CD4-positive, alpha-beta T cell (primary cell): Measurements from ENCODE around the gene ABTB1. TPM values are rescaled to one million over a fixed set of nuclear protein-coding genes. Genes with fewer than 3 reads are reported as not detected.

Source experiments
- ATAC-seq: fragments of 200-7000 bp; cut with Tn5 transposase; one replicate; pipeline ENCODE4 v1.10.0; 2022; ENCODE audit warnings: mild to moderate bottlenecking; ENCODE audit not compliant: poor library complexity
- CTCF ChIA-PET: fragments of 350-600 bp; sonication (Branson Sonifier 250); formaldehyde crosslinking; loops from one replicate; lab custom pipeline; 2021; ENCODE audit warnings: antibody characterized with exemption, inconsistent platforms; lab: Charles Lee
- POLR2A ChIA-PET: fragments of 350-600 bp; sonication (Branson Sonifier 250); formaldehyde crosslinking; loops from one replicate; lab custom pipeline; 2021; ENCODE audit warnings: antibody characterized with exemption, inconsistent platforms; lab: Charles Lee
- DNase-seq, 14 experiments: peaks; one replicate each; pipeline ENCODE4 v3.0.0-alpha.2; 2013 to 2020; ENCODE audit warnings: mixed read lengths in 2 of 14
- H3K27ac ChIP-seq, 2 donors: one replicate each; pipeline versions ENCODE4 v1.5.1 to v1.7.0; 2013; ENCODE audit warnings: low read length in 2 of 2, low read depth in 1 of 2, mild to moderate bottlenecking in 1 of 2
- H3K27me3 ChIP-seq, 2 experiments: 1 replicate in 1 of 2; 2 replicates in 1 of 2; pipeline versions ENCODE4 v1.6.1 to v1.7.0; 2013; ENCODE audit warnings: low read length in 2 of 2, control low read depth in 1 of 2, mild to moderate bottlenecking in 1 of 2, moderate library complexity in 1 of 2; ENCODE audit not compliant: insufficient read depth in 2 of 2, control insufficient read depth in 1 of 2
- H3K36me3 ChIP-seq: one replicate; pipeline ENCODE4 v1.6.1; 2013; ENCODE audit warnings: low read length, control low read depth; ENCODE audit not compliant: insufficient read depth
- H3K4me1 ChIP-seq: one replicate; pipeline ENCODE4 v1.6.1; 2013; ENCODE audit warnings: low read length, control low read depth; ENCODE audit not compliant: insufficient read depth
- H3K4me3 ChIP-seq: one replicate; pipeline ENCODE4 v1.5.1; 2013; ENCODE audit warnings: mild to moderate bottlenecking, low read length, moderate library complexity
- H3K9me3 ChIP-seq, 2 experiments: 1 replicate in 1 of 2; 2 replicates in 1 of 2; pipeline versions ENCODE4 v1.6.1 to v1.7.0; 2013; ENCODE audit warnings: low read length in 2 of 2, mild to moderate bottlenecking in 2 of 2, control low read depth in 1 of 2, moderate library complexity in 1 of 2; ENCODE audit not compliant: control insufficient read depth in 1 of 2, insufficient read depth in 1 of 2
- H3K27ac Mint-ChIP-seq: one replicate; pipeline ENCODE4 v1.8.0; 2020; ENCODE audit warnings: mixed read lengths
- H3K27me3 Mint-ChIP-seq: one replicate; pipeline ENCODE4 v1.8.0; 2021; ENCODE audit warnings: mixed read lengths
- H3K36me3 Mint-ChIP-seq: one replicate; pipeline ENCODE4 v1.8.0; 2021; ENCODE audit warnings: low read depth, mixed read lengths
- H3K4me1 Mint-ChIP-seq: one replicate; pipeline ENCODE4 v1.8.0; 2021; ENCODE audit warnings: low read depth, mixed read lengths
- H3K4me3 Mint-ChIP-seq: one replicate; pipeline ENCODE4 v1.8.0; 2020; ENCODE audit warnings: mild to moderate bottlenecking, mixed read lengths
- H3K9me3 Mint-ChIP-seq: one replicate; pipeline ENCODE4 v1.8.0; 2020; ENCODE audit warnings: mixed read lengths
- CTCF ChIP-seq: fragments of 200-600 bp; IDR thresholded peaks from one replicate; pipeline ENCODE4 v1.8.0; 2022; ENCODE audit warnings: antibody characterized with exemption, mild to moderate bottlenecking
- intact Hi-C, 2 experiments: fragments of 100-400 bp; cut with DNase I in 1 of 2; cut with micrococcal nuclease in 1 of 2; formaldehyde crosslinking; loops; one replicate each; pipeline versions ENCODE4 v1.15.1 to v1.9.0; 2023 to 2025; cut with DNase I, micrococcal nuclease
- total RNA-seq, 174 experiments: library from RNA in 2 of 174; stranded (reverse) in 2 of 174; gene quantifications; one replicate each; pipeline ENCODE4 v1.2.3 and lab custom pipeline; 2021 to 2026

Gene ABTB1
- total RNA-seq, 2 experiments from 2014 or later = 116 to 118 TPM

DNA sequence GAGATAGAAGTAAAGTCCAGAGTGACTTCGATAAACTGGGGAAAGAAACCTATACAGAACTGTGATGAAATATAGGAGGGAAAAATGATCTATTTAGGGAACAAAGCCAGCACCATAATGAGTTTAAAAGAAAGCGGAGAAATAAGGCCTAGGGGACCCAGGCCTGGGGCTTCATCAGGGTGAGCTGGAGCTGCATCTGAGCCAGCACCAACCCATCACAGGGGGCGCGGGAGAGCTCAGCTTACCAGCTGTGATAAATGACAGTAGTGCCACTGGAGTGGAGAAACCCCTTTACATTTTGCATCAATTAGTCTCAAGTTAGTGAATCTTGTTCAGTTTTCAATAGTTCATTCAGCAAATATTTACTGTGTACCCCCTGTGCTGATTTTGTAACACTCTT is 22.5 kb upstream of the ABTB1 start:
- peaks cover 4% of the 10 kb centered on the region for H3K4me1 ChIP-seq
- ChIA-PET POLR2A (no interaction called here), CTCF (interaction anchor here (0.9 to 1.0 kb wide), 2 partner anchors 14 to 75 kb away, joined by 3 read pairs; no protein-coding TSS in a partner anchor)
- H3K4me1 Mint-ChIP-seq = no peaks in the 10 kb centered on the region
- H3K36me3 ChIP-seq = no peaks in the 10 kb centered on the region
- intact Hi-C loops = loop anchor here in 1 of 2 experiments (5.0 kb wide), 1 partner anchor 182 kb away; no protein-coding TSS in a partner anchor
- no peak overlapping the region for H3K4me3 Mint-ChIP-seq
- TF ChIP-seq CTCF = no peak
- H3K27me3 Mint-ChIP-seq = no peaks in the 10 kb centered on the region
- no peaks in the 10 kb centered on the region for H3K9me3 Mint-ChIP-seq
- H3K36me3 Mint-ChIP-seq = no peaks in the 10 kb centered on the region
- H3K27me3 ChIP-seq = no peaks in the 10 kb centered on the region
- H3K9me3 ChIP-seq = no peaks in the 10 kb centered on the region
- ATAC-seq (no peak), DNase-seq (no peak)
- no peak overlapping the region for H3K27ac Mint-ChIP-seq
- H3K4me3 ChIP-seq = no peak overlapping the region
- H3K27ac ChIP-seq = no peak overlapping the region

GRCh38 chr3:127651516-127652172 is 21.1 kb upstream of the ABTB1 start:
- Histone ChIP-seq H3K9me3 (no peaks in the 10 kb centered on the region), H3K27ac (no peak overlapping the region), H3K36me3 (no peaks in the 10 kb centered on the region), H3K4me1 (peaks cover 4% of the 10 kb centered on the region), H3K4me3 (no peak overlapping the region), H3K27me3 (no peaks in the 10 kb centered on the region)
- CTCF ChIA-PET = interaction anchor here (1.3 kb wide), 1 partner anchor 42 kb away, joined by 3 read pairs; no protein-coding TSS in a partner anchor
- ATAC-seq (no peak), DNase-seq (no peak)
- Mint-ChIP-seq H3K9me3 (no peaks in the 10 kb centered on the region), H3K4me1 (no peaks in the 10 kb centered on the region), H3K4me3 (no peak overlapping the region), H3K36me3 (no peaks in the 10 kb centered on the region), H3K27ac (no peak overlapping the region), H3K27me3 (no peaks in the 10 kb centered on the region)
- intact Hi-C loops = loop anchor here (1.0 to 5.0 kb wide), 3 partner anchors 43 to 320 kb away; no protein-coding TSS in a partner anchor
- no peak for TF ChIP-seq CTCF
- POLR2A ChIA-PET = no interaction called here

- Mint-ChIP-seq H3K4me3 (no peak overlapping the region), H3K9me3 (no peaks in the 10 kb centered on the region), H3K27ac (no peak overlapping the region), H3K36me3 (no peaks in the 10 kb centered on the region), H3K27me3 (no peaks in the 10 kb centered on the region), H3K4me1 (no peaks in the 10 kb centered on the region)
- DNase-seq (peak in 6 of 14 experiments; percentile 16 to 74 (median 44)), ATAC-seq (peak; percentile 61)
- H3K27ac ChIP-seq = no peak overlapping the region
- no peaks in the 10 kb centered on the region for H3K9me3 ChIP-seq
- peaks cover 4% of the 10 kb centered on the region for H3K4me1 ChIP-seq
- peak; percentile 83 for TF ChIP-seq CTCF
- H3K36me3 ChIP-seq = no peaks in the 10 kb centered on the region
- intact Hi-C loops = loop anchor here (1.0 to 5.0 kb wide), 3 partner anchors 42 to 319 kb away; no protein-coding TSS in a partner anchor
- POLR2A ChIA-PET = no interaction called here
- CTCF ChIA-PET = interaction anchor here (0.6 to 1.3 kb wide), 3 partner anchors 20 to 357 kb away, joined by 3 read pairs; no protein-coding TSS in a partner anchor
- H3K27me3 ChIP-seq = no peaks in the 10 kb centered on the region
- H3K4me3 ChIP-seq = no peak overlapping the region
Measured at GRCh38 chr3:127652246-127652995, 20.3 kb upstream of the ABTB1 start.
